BLaER1 (cell line): ENCODE results near the gene RNF180.

Experiments used
- H3K27ac ChIP-seq: shearing (Covaris generic); formaldehyde crosslinking; 2 replicates; pipeline ENCODE4 v1.8.1; 2022
- H3K27me3 ChIP-seq: shearing (Covaris generic); formaldehyde crosslinking; 2 replicates; pipeline ENCODE4 v1.8.1; 2022
- H3K36me3 ChIP-seq: shearing (Covaris generic); formaldehyde crosslinking; 2 replicates; pipeline ENCODE4 v1.8.1; 2022
- H3K4me1 ChIP-seq: shearing (Covaris generic); formaldehyde crosslinking; 2 replicates; pipeline ENCODE4 v1.8.1; 2022
- H3K4me2 ChIP-seq: shearing (Covaris generic); formaldehyde crosslinking; 2 replicates; pipeline ENCODE4 v1.8.1; 2022
- H3K4me3 ChIP-seq: shearing (Covaris generic); formaldehyde crosslinking; 2 replicates; pipeline ENCODE4 v1.8.1; 2022
- H3K9ac ChIP-seq: shearing (Covaris generic); formaldehyde crosslinking; 2 replicates; pipeline ENCODE4 v1.8.1; 2022
- H3K9me3 ChIP-seq: shearing (Covaris generic); formaldehyde crosslinking; 2 replicates; pipeline ENCODE4 v1.8.1; 2022
- H4K20me1 ChIP-seq: shearing (Covaris generic); formaldehyde crosslinking; 2 replicates; pipeline ENCODE4 v1.8.1; 2022
- Cebpa-rat ChIP-seq: shearing (Covaris generic); IDR thresholded peaks from 2 replicates; pipeline ENCODE4 v1.8.1; 2022

Gene RNF180

GRCh38 chr5:64299805-64300204 lies 134.2 kb downstream of the RNF180 start:
- no peak overlapping the region for H3K4me2 ChIP-seq

GRCh38 chr5:64301566-64301965 lies 135.9 kb downstream of the RNF180 start:
- no peak overlapping the region for H3K9ac ChIP-seq

More at GRCh38 chr5:64299805-64300204, 134.2 kb downstream of the RNF180 start:
- Histone ChIP-seq H4K20me1 (no peaks in the 10 kb centered on the region), H3K4me3 (no peak overlapping the region), H3K4me1 (no peaks in the 10 kb centered on the region), H3K36me3 (no peaks in the 10 kb centered on the region), H3K9me3 (no peaks in the 10 kb centered on the region), H3K27ac (no peak overlapping the region), H3K27me3 (no peaks in the 10 kb centered on the region), H3K9ac (no peak overlapping the region)
- TF ChIP-seq Cebpa-rat = no peak

GRCh38 chr5:64308135-64308534 lies 142.5 kb downstream of the RNF180 start:
- no peak overlapping the region for H3K4me3 ChIP-seq
- no peaks in the 10 kb centered on the region for H3K27me3 ChIP-seq
- no peaks in the 10 kb centered on the region for H4K20me1 ChIP-seq
- H3K4me1 ChIP-seq = no peaks in the 10 kb centered on the region
- TF ChIP-seq Cebpa-rat = no peak
- no peak overlapping the region for H3K4me2 ChIP-seq
- no peaks in the 10 kb centered on the region for H3K36me3 ChIP-seq
- H3K9ac ChIP-seq = no peak overlapping the region
- H3K27ac ChIP-seq = no peak overlapping the region
- no peaks in the 10 kb centered on the region for H3K9me3 ChIP-seq

More at GRCh38 chr5:64301566-64301965, 135.9 kb downstream of the RNF180 start:
- no peak overlapping the region for H3K27ac ChIP-seq
- no peaks in the 10 kb centered on the region for H3K4me1 ChIP-seq
- H3K4me3 ChIP-seq = no peak overlapping the region
- no peaks in the 10 kb centered on the region for H3K9me3 ChIP-seq
- H4K20me1 ChIP-seq = no peaks in the 10 kb centered on the region
- no peak for TF ChIP-seq Cebpa-rat
- no peaks in the 10 kb centered on the region for H3K36me3 ChIP-seq
- H3K4me2 ChIP-seq = no peak overlapping the region
- no peaks in the 10 kb centered on the region for H3K27me3 ChIP-seq

- Histone ChIP-seq H3K9ac (no peak overlapping the region), H3K4me1 (no peaks in the 10 kb centered on the region), H4K20me1 (no peaks in the 10 kb centered on the region), H3K4me3 (no peak overlapping the region), H3K36me3 (no peaks in the 10 kb centered on the region), H3K27ac (no peak overlapping the region), H3K4me2 (no peak overlapping the region), H3K27me3 (no peaks in the 10 kb centered on the region), H3K9me3 (no peaks in the 10 kb centered on the region)
- TF ChIP-seq Cebpa-rat = no peak
Observed at GRCh38 chr5:64312491-64312890, 146.8 kb downstream of the RNF180 start.

- Histone ChIP-seq H3K9me3 (no peaks in the 10 kb centered on the region), H3K9ac (no peak overlapping the region), H3K4me3 (no peak overlapping the region), H3K27me3 (no peaks in the 10 kb centered on the region), H3K27ac (no peak overlapping the region), H3K4me1 (no peaks in the 10 kb centered on the region), H3K36me3 (no peaks in the 10 kb centered on the region), H3K4me2 (no peak overlapping the region), H4K20me1 (no peaks in the 10 kb centered on the region)
- TF ChIP-seq Cebpa-rat = no peak
Observed at GRCh38 chr5:64315778-64316177, 150.1 kb downstream of the RNF180 start.

- Histone ChIP-seq H3K4me3 (no peak overlapping the region), H3K27ac (no peak overlapping the region), H4K20me1 (no peaks in the 10 kb centered on the region), H3K27me3 (no peaks in the 10 kb centered on the region), H3K4me2 (no peak overlapping the region), H3K36me3 (no peaks in the 10 kb centered on the region), H3K9ac (no peak overlapping the region), H3K4me1 (no peaks in the 10 kb centered on the region), H3K9me3 (no peaks in the 10 kb centered on the region)
- no peak for TF ChIP-seq Cebpa-rat
Observed at GRCh38 chr5:64318175-64318574, 152.5 kb downstream of the RNF180 start.

GRCh38 chr5:64323591-64323990 lies 157.9 kb downstream of the RNF180 start:
- H3K9ac ChIP-seq = no peak overlapping the region
- no peaks in the 10 kb centered on the region for H3K27me3 ChIP-seq
- no peak overlapping the region for H3K4me3 ChIP-seq
- no peak for TF ChIP-seq Cebpa-rat
- no peak overlapping the region for H3K4me2 ChIP-seq
- H3K9me3 ChIP-seq = no peaks in the 10 kb centered on the region
- H3K27ac ChIP-seq = no peak overlapping the region
- H3K36me3 ChIP-seq = no peaks in the 10 kb centered on the region
- H3K4me1 ChIP-seq = no peaks in the 10 kb centered on the region
- H4K20me1 ChIP-seq = no peaks in the 10 kb centered on the region

- Histone ChIP-seq H3K4me3 (no peak overlapping the region), H3K9me3 (peaks cover 15% of the 10 kb centered on the region), H3K9ac (no peak overlapping the region), H3K36me3 (no peaks in the 10 kb centered on the region), H3K4me2 (no peak overlapping the region), H4K20me1 (no peaks in the 10 kb centered on the region), H3K27me3 (no peaks in the 10 kb centered on the region), H3K27ac (no peak overlapping the region), H3K4me1 (no peaks in the 10 kb centered on the region)
- TF ChIP-seq Cebpa-rat = no peak
Observed at GRCh38 chr5:64330728-64331231, 165.1 kb downstream of the RNF180 start.

- Histone ChIP-seq H3K4me1 (no peaks in the 10 kb centered on the region), H4K20me1 (no peaks in the 10 kb centered on the region), H3K9me3 (peaks cover 15% of the 10 kb centered on the region), H3K27ac (no peak overlapping the region), H3K27me3 (no peaks in the 10 kb centered on the region), H3K36me3 (no peaks in the 10 kb centered on the region), H3K9ac (no peak overlapping the region), H3K4me3 (no peak overlapping the region), H3K4me2 (no peak overlapping the region)
- no peak for TF ChIP-seq Cebpa-rat
Observed at GRCh38 chr5:64331597-64332277, 166.1 kb downstream of the RNF180 start.

GRCh38 chr5:64333886-64334285 lies 168.2 kb downstream of the RNF180 start:
- Histone ChIP-seq H3K4me3 (no peak overlapping the region), H3K4me2 (no peak overlapping the region), H3K27me3 (no peaks in the 10 kb centered on the region), H3K9me3 (peaks cover 15% of the 10 kb centered on the region), H4K20me1 (no peaks in the 10 kb centered on the region), H3K27ac (no peak overlapping the region), H3K4me1 (no peaks in the 10 kb centered on the region), H3K36me3 (no peaks in the 10 kb centered on the region), H3K9ac (no peak overlapping the region)
- no peak for TF ChIP-seq Cebpa-rat

GRCh38 chr5:64339769-64340168 lies 174.1 kb downstream of the RNF180 start:
- Histone ChIP-seq H3K4me1 (no peaks in the 10 kb centered on the region), H3K9me3 (no peaks in the 10 kb centered on the region), H3K36me3 (no peaks in the 10 kb centered on the region), H3K27ac (no peak overlapping the region), H4K20me1 (no peaks in the 10 kb centered on the region), H3K4me2 (no peak overlapping the region), H3K4me3 (no peak overlapping the region), H3K27me3 (no peaks in the 10 kb centered on the region), H3K9ac (no peak overlapping the region)
- TF ChIP-seq Cebpa-rat = no peak
